OCI-LY3 (cell line): ENCODE data around the gene TOP3A.

Experiments used
- CTCF ChIP-seq: fragments of 200-600, 300-600 bp; sonication (generic); IDR thresholded peaks from 2 replicates; pipeline ENCODE4 v1.5.1; 2014; ENCODE audit warnings: antibody characterized with exemption, low read length, low read depth
- EZH2phosphoT487 ChIP-seq: fragments of 200-600 bp; shearing (Covaris generic); IDR thresholded peaks from 2 replicates; pipeline ENCODE4 v1.6.1; 2018; ENCODE audit warnings: antibody characterized with exemption, mixed run types, low read depth

DNA sequence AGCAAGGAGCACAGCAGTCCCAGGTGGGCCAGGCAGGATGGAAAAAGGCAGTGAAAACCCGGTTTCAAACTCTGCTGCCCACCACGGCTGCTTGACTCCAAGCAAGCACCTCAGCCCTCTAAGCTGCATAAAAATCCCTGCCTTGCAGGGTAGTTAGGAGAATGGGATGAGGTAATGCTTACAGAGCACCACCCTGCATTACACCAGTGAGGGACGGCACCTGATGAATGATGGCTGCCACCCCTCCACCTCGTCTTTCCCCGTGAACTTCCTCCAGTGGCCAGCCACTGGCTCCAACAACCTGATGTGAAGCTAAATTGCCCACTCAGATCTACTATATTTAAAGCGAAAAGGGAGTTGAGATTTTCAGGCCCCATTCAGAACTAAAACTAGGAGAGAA, 33.0 kb downstream of the TOP3A start:
- TF ChIP-seq CTCF (no peak), EZH2phosphoT487 (no peak)
